GM04503 (cell line): Measurements from ENCODE around the gene GIT2.
"Not testable (repeated sequence)": the region's sequence is repeated elsewhere in the genome, so short reads cannot be mapped to it uniquely, and the experiment has no call there.

Source experiments
- DNase-seq: peaks from one replicate; pipeline ENCODE4 v3.0.0-alpha.2; 2012; ENCODE audit warnings: low read depth

The GIT2 gene

DNA sequence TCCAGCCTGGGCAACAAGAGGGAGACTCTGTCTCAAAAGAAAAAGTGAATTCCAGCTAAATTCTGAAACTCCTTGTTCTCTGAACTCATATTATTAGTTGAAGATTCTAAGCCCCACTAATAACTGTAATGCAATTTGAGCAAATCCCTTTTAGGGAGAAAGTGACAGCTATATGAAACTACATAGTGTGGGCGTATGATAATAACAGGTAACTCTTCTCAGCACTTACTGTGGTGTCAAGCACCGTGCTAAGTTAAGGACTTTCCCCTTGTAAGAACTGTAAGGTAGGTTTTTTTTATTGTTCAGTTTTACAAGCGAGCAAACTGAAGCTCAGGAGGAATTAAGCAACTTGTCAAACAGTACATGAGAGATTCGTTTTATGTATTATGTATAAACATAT is 8.4 kb upstream of the GIT2 start:
- DNase-seq: no peak

DNA sequence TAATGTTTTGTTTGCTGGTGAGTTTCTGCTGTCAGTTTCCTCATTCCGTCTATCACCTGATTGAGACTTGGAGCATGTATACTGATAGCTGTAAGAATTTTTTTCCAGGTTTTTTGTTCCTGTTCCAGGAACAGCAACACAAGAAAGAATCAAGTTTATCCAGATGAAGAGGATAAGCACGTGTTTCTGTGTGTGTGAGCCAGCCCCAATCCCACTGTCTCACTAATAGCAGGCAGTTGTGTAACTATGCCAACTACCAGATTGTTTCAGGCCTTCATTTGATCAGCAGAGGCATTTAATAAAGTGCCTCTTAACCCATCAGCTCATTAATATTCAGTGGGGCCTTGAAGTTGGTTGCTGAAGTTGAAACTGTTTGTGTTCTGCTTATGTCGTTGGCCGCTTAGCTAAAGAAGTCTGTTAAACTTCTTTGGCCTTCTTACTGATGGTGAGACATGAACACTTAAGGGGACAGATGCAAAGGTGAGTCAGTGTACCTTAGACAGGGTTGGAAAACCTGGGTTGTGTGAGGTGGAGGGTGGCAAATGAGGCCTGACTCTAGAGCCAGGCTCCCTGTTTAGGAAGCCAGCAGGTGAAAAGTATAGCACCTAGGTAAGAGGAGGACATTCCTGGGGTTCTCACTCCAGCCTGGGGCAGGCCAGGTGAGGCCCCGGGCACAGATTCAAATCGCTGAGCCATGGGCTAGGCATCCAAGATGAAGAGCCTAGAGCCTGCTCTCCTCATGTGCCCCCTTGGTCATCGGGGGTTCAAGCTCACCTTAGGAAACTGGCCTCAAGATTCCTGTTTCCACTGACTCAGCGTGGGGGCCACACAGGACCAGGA is 6.7 kb upstream of the GIT2 start:
- DNase-seq: no peak

DNA sequence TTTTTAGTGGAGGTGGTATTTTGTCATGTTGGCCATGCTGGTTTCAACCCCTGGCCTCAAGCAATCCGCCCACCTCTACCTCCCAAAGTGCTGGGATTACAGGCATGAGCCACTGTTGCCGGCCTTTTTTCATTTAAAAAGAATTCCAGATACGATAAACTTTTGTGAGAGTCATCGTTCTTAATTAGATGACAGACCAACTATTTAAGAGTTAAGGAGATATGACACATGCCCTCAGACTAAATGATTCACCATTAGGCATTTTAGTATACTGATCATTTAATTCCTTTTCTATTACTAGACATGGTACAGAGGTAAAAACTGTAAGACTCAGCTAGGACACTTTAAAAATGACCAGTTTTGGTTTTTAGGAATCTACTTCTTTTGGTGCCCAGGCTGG is 5.4 kb upstream of the GIT2 start:
- DNase-seq: peak; percentile 88

DNA sequence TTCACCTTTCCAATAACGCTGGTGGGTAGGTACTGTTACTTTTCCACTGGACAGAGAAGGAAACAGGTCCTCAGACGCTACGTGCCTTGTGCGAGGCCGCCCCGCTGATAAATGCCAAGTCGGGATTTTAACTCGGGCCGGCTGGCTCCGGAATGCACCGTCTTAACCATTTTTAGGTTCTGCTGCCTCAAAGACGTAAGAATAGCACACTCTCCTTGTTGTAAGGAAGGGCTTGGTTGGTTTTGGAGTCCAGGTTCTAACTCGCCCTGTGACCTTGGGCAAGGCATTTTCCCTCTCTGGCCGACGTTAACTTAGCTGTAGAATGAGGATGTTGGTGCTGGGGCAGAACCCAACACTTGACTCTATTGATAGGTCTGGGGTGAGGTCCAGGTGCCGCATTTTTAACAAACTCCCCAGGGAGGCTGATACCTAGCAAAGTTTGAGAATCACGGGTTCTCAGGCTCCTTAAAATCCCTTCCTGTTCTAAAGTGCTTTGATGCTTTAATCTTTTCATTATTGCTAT is 3.9 kb upstream of the GIT2 start:
- DNase-seq: no peak

DNA sequence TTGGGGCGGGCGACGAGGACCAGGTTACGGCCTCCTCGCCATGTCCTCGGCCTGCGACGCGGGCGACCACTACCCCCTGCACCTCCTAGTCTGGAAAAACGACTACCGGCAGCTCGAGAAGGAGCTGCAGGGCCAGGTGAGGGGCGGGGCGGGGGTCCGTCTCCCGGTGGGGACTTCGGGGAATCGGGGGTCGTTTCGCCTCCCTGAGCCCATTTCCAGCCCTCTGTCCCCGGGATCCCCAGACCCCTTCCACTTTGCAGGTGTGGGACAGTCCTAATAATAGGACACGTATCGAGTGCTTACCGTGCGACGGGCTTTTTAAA is 3.4 kb upstream of the GIT2 start:
- no peak for DNase-seq

DNA sequence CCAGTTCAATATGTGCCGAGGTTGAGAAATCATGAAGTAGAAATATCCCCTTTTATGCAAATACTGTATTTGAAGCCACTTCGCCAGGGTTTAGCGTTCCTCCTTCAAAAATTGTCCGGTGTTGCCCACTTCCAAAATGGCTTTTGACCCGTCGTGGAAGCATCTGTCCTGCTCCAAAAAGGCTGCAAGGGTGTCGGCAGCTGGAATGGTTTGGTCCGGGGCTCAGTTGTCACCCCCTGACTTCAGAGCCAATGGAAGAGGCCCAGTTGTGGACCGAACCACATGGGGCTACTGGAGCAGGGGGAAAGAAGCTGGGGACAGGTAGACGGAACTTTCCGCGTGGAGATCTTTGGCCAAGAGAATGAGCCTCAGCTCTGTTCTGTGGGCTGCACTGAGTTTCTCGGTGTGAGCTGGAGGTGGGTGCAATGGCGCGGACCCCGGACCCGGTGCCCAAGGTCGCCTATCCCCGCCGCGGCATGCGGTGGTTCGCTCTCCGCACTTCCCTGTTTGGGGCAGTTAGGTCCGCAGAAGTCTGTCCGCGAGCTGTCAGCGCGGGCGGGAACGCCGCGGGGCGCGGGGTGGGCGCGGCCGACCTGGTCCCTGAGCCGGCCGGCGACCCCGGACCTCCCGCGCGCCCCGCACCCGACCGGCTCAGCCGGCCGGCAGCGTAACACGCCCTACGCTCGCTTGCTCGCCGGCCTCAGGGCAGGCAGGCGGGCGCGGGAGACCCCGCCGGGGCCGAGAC is 2.9 kb upstream of the GIT2 start, which contains the start of gene ANKRD13A:
Gene ANKRD13A, plus strand, starts transcription at position 527 of the 745 bp plus-strand sequence. CDS start 259 bp downstream, outside the sequence.
- peak; percentile 74 for DNase-seq

DNA sequence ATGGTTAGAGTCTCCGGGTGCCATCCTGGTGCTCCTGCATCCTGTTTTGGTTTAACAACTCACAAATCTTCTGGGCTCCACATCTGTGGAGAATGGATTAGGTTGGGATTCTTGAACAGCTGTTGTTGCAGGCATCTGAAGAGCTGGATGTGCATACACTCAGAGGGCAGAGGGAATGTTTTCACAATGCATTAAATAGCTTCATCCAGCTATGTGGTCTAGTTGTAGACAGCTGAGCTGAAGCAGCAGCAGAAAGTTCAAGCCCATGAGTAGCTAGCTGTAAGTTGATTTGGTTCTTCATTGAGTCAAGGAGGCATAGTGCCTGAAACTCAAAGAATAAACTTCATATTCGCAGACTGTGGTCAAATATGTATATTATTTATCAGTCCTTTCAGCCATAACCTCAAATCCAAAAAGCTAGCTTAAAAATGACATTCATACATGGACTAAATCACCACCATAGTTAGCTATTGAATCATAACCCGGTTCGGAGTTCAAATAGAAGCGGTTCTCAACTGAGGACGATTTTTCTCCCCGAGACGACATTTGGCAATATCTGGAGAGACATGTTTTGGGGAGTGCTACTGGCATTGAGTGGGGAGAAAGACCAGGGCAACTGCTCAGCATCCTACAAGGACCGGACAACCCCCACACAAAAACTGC is 2.2 kb upstream of the GIT2 start:
- no peak for DNase-seq

DNA sequence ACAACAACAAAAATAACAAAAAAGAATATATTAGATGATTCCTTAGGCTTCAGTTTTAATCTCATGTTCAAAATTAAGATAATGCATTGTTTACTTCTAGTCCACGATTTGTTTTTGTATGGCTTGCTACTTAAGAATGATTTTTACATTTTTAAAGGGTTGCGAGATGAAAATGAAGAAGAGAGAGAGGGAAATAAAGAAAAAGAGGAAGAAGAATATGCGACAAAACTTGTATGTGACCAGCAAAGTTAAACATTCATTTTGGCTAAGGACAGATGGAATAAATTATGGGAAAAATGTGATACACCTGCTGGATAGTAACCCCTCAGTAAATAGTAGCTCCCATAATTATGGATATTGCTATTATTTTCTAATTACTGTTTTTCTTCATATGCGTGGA is 1.2 kb upstream of the GIT2 start:
- DNase-seq: no peak

DNA sequence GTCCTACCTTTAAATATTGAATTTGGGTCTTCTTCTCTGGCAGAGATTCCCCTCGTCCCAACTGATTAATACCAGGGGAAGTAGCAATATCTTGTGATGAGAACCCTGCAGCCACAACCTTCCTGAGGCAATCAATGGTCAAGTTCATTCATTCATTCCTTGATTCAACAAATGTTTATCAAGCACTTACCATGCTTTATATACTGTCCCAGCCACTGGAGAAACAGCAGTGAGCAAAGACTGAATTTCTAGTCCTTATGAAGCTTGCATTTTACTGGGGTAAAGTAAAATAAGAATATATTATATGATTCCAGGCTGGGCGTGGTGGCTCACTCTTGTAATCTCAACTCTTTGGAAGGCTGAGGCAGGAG is 300 bp upstream of the GIT2 start:
- no peak for DNase-seq

DNA sequence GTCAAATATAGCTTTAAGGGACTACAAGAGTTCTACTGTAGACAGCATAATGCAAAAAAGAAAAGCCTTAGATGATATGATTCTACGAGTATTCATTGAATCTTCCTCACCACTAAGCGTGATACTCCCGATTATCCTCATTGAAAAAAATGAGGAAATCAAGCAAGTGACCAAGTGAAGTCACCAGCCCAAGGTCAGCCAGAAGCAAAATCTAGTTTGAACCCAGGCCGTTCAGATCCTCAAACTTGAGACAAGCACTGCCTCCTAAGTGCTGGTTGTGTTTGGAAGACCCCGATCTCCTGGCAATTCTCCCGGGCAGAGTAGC is 845 bp downstream of the GIT2 start:
- DNase-seq: no peak

DNA sequence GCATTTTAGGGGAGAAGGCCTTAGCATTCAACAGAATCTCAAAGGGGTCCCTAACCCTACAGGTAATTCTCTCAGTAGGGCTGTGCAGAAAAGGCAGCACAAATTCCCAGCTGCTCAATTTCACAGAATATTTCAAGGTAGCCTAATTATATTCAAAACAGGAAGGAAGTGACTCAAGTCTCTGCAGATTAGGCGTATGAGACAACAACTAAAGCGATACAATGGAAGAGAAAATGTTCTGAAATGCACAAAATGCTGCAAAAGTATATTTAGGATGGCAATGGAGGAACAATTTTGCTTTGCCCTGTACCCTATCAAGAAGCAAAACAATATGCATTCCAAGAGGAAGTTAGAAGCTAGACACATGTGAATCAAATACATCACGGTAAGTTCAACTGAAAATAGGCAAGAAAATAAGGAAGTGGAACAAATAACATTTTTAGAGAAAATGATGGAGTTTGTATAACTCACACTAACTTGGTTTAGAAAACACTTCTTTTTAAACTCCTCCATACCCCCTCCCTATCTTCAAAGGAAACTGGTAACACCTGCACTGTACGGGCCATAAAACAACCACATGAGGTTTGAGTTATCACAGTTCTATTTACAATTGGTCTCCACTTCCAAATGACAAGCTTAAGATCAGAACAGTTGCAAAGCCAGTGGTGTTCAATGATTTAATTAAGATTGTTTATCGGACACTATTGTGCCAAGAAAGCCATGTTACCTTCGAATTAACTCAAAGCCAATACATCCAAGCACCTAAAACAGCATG is 1.6 kb downstream of the GIT2 start:
- no peak for DNase-seq

DNA sequence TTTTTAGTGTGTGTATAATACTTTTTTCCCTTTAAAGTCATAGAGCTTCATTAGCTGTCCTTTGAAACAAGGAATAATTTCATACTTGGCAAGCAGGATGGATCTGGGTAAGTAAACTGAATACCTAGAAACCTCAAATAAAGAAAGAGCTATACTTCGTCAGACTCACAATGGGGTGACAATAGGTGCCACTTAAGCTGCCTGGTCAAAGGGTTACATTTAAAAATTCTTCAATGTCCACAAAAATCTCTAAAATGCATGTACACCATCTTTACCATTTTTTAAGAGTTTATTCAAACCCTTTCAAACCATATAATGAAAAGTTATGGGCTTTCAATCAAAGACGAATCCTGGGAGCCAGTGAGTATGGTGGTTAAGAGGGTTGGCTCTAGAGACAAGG is 3.1 kb downstream of the GIT2 start:
- no peak for DNase-seq

DNA sequence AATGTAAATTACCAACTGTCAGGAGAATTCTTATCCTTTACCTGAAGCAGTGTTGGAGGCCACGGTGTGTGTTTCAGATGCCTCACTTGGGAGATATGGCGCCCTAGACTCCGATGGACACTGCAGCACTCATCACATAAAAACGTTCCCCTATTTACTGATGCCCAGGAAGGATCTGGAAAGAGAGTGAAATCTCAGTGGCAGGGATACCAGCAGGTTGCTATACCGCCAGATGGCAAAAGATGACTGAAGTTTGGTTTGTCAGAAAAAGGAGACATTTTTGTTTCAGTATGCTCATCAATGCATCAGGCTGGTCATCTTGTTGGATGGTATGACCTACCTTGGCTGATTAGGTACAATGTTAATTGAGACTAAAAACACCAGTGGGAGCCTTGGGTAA is 4.6 kb downstream of the GIT2 start:
- DNase-seq: no peak

DNA sequence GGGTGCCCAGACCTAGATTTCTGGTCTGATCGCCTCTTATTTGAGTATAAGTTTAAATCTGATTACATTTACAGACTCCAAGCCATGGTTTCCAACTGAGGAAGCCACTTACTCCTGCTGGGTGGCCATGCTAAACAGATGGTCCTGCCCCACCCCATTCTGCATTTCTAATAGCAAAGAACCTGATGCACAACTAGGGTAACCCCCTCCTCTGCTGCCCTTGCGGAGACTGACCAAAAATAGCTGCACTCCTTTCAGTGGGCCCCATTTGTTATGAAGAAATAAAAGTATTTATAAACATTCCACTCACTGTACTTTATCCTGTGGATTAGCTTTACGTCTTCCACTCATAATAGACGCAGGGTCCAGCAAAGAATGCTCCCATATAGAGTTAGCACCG is 6.8 kb downstream of the GIT2 start:
- no peak for DNase-seq

DNA sequence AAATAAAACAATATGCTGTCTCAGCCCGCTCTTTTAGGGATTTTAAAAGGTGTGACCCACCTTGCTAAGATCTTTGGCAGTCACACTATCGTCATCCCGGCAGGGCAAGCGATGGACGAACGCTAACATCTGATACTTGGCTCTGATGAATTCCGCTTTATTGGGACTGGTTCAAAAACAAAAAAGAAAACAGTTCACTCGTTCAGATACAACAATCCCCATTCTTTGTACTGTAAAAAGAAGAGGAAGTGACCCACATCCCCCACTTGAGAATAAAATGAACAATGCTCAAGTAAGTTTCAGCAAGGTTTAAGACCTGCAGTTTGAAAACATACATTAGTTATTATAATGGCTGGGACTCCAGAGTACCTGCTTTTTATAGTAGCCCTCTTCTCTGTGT is 7.3 kb downstream of the GIT2 start:
- DNase-seq: no peak

DNA sequence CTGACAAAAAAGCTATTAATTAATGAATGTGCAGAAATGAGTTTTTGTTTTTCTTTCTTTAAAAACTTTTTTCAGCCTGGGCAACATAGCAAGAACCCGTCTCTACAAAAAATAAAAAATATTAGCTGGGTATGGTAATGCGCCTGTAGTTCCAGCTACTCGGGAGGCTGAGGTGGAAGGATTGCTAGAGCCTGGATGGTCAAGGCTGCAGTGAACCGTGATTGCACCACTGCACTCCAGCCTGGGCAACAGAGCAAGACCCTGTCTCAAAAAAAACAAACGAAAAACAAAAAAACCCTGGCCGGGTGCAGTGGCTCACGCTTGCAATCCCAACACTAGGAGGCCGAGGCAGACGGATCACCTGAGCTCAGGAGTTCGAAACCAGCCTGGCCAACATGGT is 7.9 kb downstream of the GIT2 start:
- DNase-seq: no peak

DNA sequence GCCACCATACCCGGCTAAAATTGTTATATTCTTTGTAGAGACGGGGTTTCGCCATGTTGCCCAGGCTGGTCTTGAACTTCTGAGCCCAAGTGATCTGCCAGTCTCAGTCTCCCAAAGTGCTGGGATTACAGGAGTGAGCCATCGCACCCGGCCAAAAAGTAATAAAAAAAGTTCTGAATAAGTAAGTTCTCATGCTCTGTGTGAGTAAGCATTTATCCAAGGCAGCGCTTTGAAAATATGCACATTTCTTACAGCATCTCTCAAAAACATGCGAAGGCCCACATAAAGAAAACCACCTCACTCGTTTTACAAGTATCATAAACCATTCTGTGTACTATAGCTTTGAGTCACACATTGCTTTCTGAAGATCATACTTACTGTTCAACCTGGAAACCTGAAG is 8.6 kb downstream of the GIT2 start:
- DNase-seq: no peak

DNA sequence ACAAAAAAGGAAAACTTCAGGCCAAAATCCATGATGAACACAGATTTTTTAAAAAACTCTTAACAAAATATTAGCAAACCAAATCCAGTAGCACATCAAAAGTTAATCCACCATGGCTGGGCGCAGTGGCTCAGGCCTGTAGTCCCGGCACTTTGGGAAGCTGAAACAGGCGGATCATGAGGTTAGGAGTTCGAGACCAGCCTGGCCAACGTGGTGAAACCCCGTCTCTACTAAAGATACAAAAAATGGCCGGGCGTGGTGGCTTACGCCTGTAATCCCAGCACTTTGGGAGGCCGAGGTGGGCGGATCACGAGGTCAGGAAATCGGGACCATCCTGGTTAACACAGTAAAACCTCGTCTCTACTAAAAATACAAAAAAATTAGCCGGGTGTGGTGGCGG is 9.9 kb downstream of the GIT2 start:
- DNase-seq: not testable (repeated sequence)

DNA sequence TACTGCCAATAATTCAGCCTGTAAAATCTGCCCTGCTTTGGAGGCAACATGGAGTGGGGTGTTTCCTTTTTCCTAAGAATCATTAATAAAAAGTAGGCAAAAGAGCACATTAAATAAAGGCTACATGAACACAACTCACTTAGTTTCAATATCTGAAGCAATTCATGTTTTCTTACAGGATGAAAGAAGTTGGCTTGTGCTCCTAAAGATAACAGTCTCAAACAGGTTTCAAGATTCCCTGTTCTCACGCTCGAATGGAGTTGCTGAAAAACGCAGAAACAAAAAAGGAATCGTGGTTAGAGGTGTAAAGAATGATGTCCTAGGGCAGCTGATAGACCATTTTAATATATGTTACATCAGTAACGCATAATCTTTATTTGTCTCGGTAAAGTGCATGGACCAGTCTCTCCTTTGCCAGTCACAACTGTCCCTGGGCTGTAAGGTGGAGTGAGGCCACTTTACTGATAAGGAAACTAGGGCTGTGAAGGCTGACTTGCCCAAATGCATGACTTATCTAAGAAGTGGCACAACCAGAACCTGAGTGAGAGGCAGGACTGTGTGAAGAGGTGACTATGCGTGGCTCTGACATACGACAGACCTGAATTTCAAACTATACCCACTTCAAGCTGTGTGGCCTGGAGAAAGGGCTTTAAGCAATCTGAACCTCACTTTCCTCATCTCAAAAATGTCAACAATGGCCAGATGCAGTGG is 12.6 kb downstream of the GIT2 start:
- DNase-seq: no peak

DNA sequence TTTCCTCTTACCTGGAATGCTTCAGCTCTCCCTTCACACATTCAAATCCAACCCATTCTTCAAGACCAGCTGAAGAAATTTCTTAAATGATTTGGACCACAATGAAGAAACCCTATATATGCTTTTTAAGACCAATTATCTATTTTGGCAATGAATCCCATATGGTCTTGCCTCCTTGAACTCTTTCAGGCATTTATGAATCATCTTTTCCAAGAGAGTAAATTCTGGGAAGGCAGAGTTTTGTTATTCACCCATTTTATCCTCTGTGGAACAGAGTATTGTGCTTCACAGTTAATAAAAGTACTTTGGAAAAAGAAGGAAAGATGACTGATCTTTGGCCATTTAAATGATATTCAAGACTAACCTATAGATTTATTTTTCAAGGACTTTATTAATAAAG is 14.0 kb downstream of the GIT2 start:
- no peak for DNase-seq

DNA sequence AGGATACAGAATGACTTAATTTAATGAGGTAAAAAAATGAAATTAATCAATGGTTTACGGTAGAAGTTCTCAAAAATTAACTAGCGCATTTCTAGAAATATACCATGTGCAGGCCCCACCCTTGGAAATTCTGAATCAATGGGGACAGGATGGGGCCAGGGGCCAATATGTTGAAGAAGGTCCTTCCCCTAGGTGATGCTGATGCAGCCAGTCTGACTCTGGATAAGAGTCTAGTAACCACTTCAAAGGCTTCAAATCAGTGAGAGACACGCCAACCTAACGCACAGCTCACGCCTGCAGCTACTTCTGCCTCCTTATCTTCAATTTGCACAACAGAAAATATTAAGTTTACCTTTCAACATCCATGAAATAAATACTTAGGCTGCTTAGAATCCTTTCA is 14.9 kb downstream of the GIT2 start:
- no peak for DNase-seq

DNA sequence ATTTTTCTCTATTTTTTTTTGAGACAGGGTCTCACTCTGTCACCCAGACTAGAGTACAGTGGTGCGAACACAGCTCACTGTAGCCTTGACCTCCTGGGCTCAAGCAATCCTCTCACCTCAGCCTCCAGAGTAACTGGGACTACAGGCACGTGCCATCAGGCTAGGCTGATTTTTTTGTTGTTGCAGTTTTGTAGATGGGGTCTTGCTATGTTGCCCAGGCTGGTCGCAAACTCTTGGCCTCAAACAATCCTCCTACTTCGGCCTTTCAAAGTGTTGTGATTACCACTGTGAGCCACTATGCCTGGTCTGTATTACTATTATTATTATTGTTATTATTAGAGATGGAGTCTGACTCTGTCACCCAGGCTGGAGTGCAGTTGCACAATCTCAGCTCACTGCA is 23.3 kb downstream of the GIT2 start:
- no peak for DNase-seq
